AG04449 (cell line): Measurements from ENCODE around the gene CLPTM1L.
"Not testable (repeated sequence)": the region's sequence is repeated elsewhere in the genome, so short reads cannot be mapped to it uniquely, and the experiment has no call there.

Source experiments
- CTCF ChIA-PET: fragments of 350-600 bp; formaldehyde crosslinking; extraction: SDS; loops from one replicate; lab custom pipeline; 2021; ENCODE audit warnings: antibody characterized with exemption; lab: Yijun Ruan, JAX
- POLR2A ChIA-PET: fragments of 400-600, 350-600 bp; formaldehyde crosslinking; extraction: SDS; loops from one replicate; lab custom pipeline; 2020; ENCODE audit warnings: antibody characterized with exemption, inconsistent platforms; lab: Yijun Ruan, JAX
- DNase-seq: peaks from one replicate; pipeline ENCODE4 v3.0.0-alpha.2; 2010; ENCODE audit warnings: low read depth, low spot score
- H3K4me3 ChIP-seq: 2 replicates; pipeline ENCODE4 v1.5.1; 2011; ENCODE audit warnings: low read depth, mild to moderate bottlenecking, control low read depth, low read length
- CTCF ChIP-seq: IDR thresholded peaks from one replicate; pipeline ENCODE4 v1.5.1; 2011; ENCODE audit warnings: mild to moderate bottlenecking, moderate library complexity, low read length, control low read depth, inconsistent platforms; ENCODE audit not compliant: insufficient read depth; ENCODE audit errors: missing control alignments

The CLPTM1L gene

DNA sequence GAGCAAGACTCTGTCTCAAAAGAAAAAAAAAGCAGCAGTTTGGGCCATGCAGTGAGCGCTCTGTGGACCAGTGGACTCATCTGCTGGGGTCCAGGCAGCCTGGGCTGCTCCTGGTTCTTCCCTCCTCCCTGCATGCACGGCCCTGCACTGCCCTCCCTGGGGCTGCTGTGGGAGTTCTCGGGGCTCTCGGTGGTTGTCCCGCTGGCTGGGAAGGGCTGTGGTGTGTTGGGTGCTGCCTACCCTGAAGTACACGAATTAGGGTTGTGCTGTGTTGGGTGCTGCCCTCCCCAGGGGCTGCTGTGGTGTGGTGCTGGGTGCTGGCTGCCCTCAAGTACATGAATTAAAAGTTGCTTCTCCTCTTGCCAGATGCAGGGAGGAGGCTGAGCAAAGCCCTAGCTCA, 18.3 kb upstream of the CLPTM1L start:
- no peak overlapping the region for H3K4me3 ChIP-seq
- POLR2A ChIA-PET = no interaction called here
- TF ChIP-seq CTCF = no peak
- CTCF ChIA-PET = interaction anchor here (1.6 kb wide), 1 partner anchor 195 kb away, joined by 3 read pairs; no protein-coding TSS in a partner anchor
- DNase-seq = no peak

DNA sequence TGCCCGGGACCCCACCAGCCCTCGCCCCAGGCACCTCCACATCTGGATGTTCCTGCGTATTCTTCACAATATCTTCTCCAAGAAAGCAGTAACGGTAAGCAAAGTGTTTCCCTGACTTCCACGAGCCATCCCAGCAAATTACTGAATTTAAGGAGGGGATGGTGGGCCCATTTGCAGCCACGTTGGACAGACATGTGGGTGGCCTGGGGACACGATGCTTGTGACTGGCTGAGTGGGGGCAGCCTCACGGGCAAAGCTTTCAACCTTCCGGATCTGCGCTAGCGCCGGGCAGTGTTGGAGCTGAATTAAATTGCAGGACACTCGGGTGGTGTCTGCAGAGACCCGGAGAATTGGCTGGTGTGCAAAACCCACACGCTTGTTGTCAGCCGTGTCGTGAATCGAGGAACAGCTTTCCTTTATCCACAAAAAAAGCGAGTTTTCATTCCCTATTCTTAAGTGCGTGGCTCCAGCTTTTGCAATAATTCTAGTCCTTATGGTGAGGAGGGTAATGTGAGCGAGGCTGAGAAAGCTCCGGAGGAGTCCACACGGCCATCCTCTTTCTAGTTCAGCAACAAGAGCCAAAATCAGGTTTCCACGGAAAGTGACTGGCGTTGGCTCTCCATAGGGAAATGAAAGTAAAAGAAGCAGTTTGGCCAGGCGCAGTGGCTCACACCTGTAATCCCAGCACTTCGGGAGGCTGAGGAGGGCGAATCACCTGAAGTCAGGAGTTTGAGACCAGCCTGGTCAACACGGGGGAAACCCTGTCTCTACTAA, 17.5 kb upstream of the CLPTM1L start:
- no peak for TF ChIP-seq CTCF
- POLR2A ChIA-PET = no interaction called here
- DNase-seq = no peak
- CTCF ChIA-PET = interaction anchor here (1.0 to 1.6 kb wide), 2 partner anchors 18 to 194 kb away, joined by 3 read pairs; no protein-coding TSS in a partner anchor
- no peak overlapping the region for H3K4me3 ChIP-seq

DNA sequence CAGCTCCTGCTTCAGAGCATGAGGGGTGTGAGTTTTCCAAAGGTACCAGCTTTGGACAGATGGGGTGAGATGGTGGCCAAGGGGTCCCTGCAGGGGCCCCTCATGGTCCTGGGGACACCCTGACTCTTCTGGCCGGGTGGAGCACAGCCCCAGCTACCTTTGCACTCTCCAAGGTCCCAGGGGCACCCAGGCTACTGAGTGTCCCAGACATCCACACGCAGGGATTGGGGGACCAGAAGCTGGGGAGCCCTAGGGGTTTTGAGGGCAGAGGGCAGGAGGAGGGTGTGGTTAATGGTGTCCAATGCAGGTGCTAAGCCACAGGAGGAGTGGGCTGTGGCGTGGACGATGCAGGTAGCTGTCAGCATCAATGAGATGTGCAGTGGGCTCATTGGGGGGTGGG, 16.0 kb upstream of the CLPTM1L start:
- TF ChIP-seq CTCF = no peak
- ChIA-PET POLR2A (no interaction called here), CTCF (no interaction called here)
- no peak for DNase-seq
- no peak overlapping the region for H3K4me3 ChIP-seq

DNA sequence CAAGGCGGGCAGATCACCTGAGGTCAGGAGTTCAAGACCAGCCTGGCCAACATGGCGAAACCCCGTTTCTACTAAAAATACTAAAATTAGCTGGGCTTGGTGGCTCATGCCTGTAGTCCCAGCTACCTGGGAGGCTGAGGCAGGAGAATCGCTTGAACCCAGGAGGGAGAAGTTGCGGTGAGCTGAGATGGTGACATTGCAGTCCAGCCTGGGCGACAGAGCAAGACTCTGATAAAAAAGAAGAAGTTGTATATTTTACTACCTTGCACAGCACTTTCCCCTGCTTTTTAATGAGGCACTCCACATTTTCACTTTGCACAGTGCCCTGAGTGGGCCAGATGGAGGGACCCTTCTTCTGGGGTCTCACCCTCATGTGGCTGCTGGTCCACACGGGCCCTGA, 15.5 kb upstream of the CLPTM1L start:
- CTCF ChIA-PET, H3K4me3 ChIP-seq, DNase-seq, POLR2A ChIA-PET: not testable (repeated sequence)

- ChIA-PET CTCF (no interaction called here), POLR2A (no interaction called here)
- H3K4me3 ChIP-seq = no peak overlapping the region
- TF ChIP-seq CTCF = no peak
- DNase-seq = no peak
These were observed 14.8 kb upstream of the CLPTM1L start for GRCh38 chr5:1359713-1360112.

DNA sequence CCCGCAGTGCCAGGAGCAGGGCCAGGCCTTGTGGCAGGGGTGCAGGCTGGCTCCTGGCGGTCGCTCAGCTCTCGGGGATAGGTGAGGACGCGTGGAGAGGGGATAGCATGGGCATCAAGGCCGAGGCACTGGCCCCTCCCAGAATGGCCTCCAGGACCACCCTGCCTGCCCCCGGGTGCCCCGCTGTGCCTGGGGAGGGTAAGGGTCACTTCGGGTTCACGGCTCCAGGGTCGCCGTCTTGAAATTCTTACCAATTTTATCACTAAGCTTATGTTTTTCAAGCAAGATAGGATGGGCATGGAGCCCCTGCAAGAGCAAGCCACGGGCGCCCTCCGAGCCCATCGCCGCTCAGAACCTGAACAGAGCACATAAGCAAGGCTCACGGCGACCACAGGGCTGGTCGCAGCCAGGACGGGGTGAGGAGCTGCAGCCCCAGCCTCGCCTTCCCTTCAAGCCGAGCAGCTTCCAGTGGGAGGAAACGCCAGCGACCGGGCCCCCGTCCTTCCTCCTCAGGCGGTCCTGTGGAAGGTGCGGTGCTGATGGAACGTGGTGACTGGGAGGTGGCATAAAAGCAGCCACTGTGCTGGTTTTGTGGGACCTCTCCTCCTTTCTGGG, 14.2 kb upstream of the CLPTM1L start:
- ChIA-PET POLR2A (no interaction called here), CTCF (no interaction called here)
- TF ChIP-seq CTCF = no peak
- H3K4me3 ChIP-seq = no peak overlapping the region
- DNase-seq = no peak
